Measurements from ENCODE around the gene CKAP5. TPM values are rescaled to one million over a fixed set of nuclear protein-coding genes. Genes with fewer than 3 reads are reported as not detected.

CKAP5 gene
- total and polyA plus RNA-seq, 9 donors = 43.7 to 72.1 (median 57.6) TPM

GRCh38 chr11:46856605-46857343, 10.7 kb upstream of the CKAP5 start:
- Histone ChIP-seq H3K36me3 (ENCODE audit: control insufficient read depth, insufficient read depth, low read length) (peaks cover 32% of the 10 kb centered on the region), H3K27me3 (ENCODE audit: control insufficient read depth, insufficient read depth, low read length) (no peaks in the 10 kb centered on the region), H3K27ac (ENCODE audit: low read length) (no peak overlapping the region), H3K4me3 (ENCODE audit: low read length) (no peak overlapping the region), H3K4me1 (ENCODE audit: control insufficient read depth, insufficient read depth, low read length) (no peaks in the 10 kb centered on the region), H3K9me3 (replicated peaks; ENCODE audit: control insufficient read depth, low read depth, low read length) (no peaks in the 10 kb centered on the region)
- peak; percentile 15 for DNase-seq
- no CpG with 5 or more reads among the region's 5 CpGs for WGBS (ENCODE audit: insufficient coverage)

- Histone ChIP-seq H3K4me3 (ENCODE audit: low read length) (no peak overlapping the region), H3K27ac (ENCODE audit: low read length) (no peak overlapping the region)
- WGBS (ENCODE audit: insufficient coverage) = 90% methylated on average over 2 of the region's 2 CpGs
Observed at GRCh38 chr11:46855863-46856262, 9.8 kb upstream of the CKAP5 start.

GRCh38 chr11:46855167-46855566, 9.1 kb upstream of the CKAP5 start:
- no peak for DNase-seq
- Histone ChIP-seq H3K27ac (ENCODE audit: low read length) (no peak overlapping the region), H3K36me3 (ENCODE audit: control insufficient read depth, insufficient read depth, low read length) (peaks cover 23% of the 10 kb centered on the region), H3K9me3 (replicated peaks; ENCODE audit: control insufficient read depth, low read depth, low read length) (no peaks in the 10 kb centered on the region), H3K4me3 (ENCODE audit: low read length) (no peak overlapping the region), H3K4me1 (ENCODE audit: control insufficient read depth, insufficient read depth, low read length) (no peaks in the 10 kb centered on the region), H3K27me3 (ENCODE audit: control insufficient read depth, insufficient read depth, low read length) (no peaks in the 10 kb centered on the region)
- WGBS (ENCODE audit: insufficient coverage) = 100% methylated on average over 1 of the region's 3 CpGs

More at GRCh38 chr11:46855863-46856262, 9.8 kb upstream of the CKAP5 start:
- Histone ChIP-seq H3K27me3 (ENCODE audit: control insufficient read depth, insufficient read depth, low read length) (no peaks in the 10 kb centered on the region), H3K9me3 (replicated peaks; ENCODE audit: control insufficient read depth, low read depth, low read length) (no peaks in the 10 kb centered on the region), H3K4me1 (ENCODE audit: control insufficient read depth, insufficient read depth, low read length) (no peaks in the 10 kb centered on the region), H3K36me3 (ENCODE audit: control insufficient read depth, insufficient read depth, low read length) (peaks cover 30% of the 10 kb centered on the region)
- DNase-seq = no peak

- WGBS (ENCODE audit: insufficient coverage) = 47% methylated on average over 4 of the region's 10 CpGs
- DNase-seq = no peak
- H3K27ac ChIP-seq (ENCODE audit: low read length) = no peak overlapping the region
- H3K36me3 ChIP-seq (ENCODE audit: control insufficient read depth, insufficient read depth, low read length) = no peaks in the 10 kb centered on the region
- no peaks in the 10 kb centered on the region for H3K27me3 ChIP-seq (ENCODE audit: control insufficient read depth, insufficient read depth, low read length)
- H3K9me3 ChIP-seq (replicated peaks; ENCODE audit: control insufficient read depth, low read depth, low read length) = no peaks in the 10 kb centered on the region
- H3K4me3 ChIP-seq (ENCODE audit: low read length) = no peak overlapping the region
- H3K4me1 ChIP-seq (ENCODE audit: control insufficient read depth, insufficient read depth, low read length) = no peaks in the 10 kb centered on the region
Observed at GRCh38 chr11:46850829-46851380, 4.8 kb upstream of the CKAP5 start.

- peaks cover 3% of the 10 kb centered on the region for H3K4me1 ChIP-seq (ENCODE audit: control insufficient read depth, insufficient read depth, low read length)
- WGBS (ENCODE audit: insufficient coverage) = 100% methylated on average over 1 of the region's 1 CpG
- no peak overlapping the region for H3K4me3 ChIP-seq (ENCODE audit: low read length)
- H3K27ac ChIP-seq (ENCODE audit: low read length) = no peak overlapping the region
- no peaks in the 10 kb centered on the region for H3K9me3 ChIP-seq (replicated peaks; ENCODE audit: control insufficient read depth, low read depth, low read length)
- DNase-seq = no peak
- no peaks in the 10 kb centered on the region for H3K27me3 ChIP-seq (ENCODE audit: control insufficient read depth, insufficient read depth, low read length)
- no peaks in the 10 kb centered on the region for H3K36me3 ChIP-seq (ENCODE audit: control insufficient read depth, insufficient read depth, low read length)
Observed at GRCh38 chr11:46849631-46850030, 3.6 kb upstream of the CKAP5 start.

GRCh38 chr11:46846510-46846830, 390 bp upstream of the CKAP5 start:
- peaks cover 4% of the 10 kb centered on the region for H3K36me3 ChIP-seq (ENCODE audit: control insufficient read depth, insufficient read depth, low read length)

GRCh38 chr11:46845440-46845739, 690 bp downstream of the CKAP5 start:
- Histone ChIP-seq H3K4me3 (ENCODE audit: low read length) (peak overlapping the region; percentile 76), H3K27ac (ENCODE audit: low read length) (peak overlapping the region; percentile 43)

More at GRCh38 chr11:46846510-46846830, 390 bp upstream of the CKAP5 start:
- Histone ChIP-seq H3K4me3 (ENCODE audit: low read length) (peak overlapping the region; percentile 76), H3K4me1 (ENCODE audit: control insufficient read depth, insufficient read depth, low read length) (peaks cover 5% of the 10 kb centered on the region), H3K27me3 (ENCODE audit: control insufficient read depth, insufficient read depth, low read length) (no peaks in the 10 kb centered on the region), H3K27ac (ENCODE audit: low read length) (no peak overlapping the region), H3K9me3 (replicated peaks; ENCODE audit: control insufficient read depth, low read depth, low read length) (no peaks in the 10 kb centered on the region)
- DNase-seq = no peak
- WGBS (ENCODE audit: insufficient coverage) = 0% methylated on average over 3 of the region's 6 CpGs

GRCh38 chr11:46840116-46840515, 6.0 kb downstream of the CKAP5 start:
- H3K9me3 ChIP-seq (replicated peaks; ENCODE audit: control insufficient read depth, low read depth, low read length) = no peaks in the 10 kb centered on the region
- H3K27ac ChIP-seq (ENCODE audit: low read length) = no peak overlapping the region
- no peak overlapping the region for H3K4me3 ChIP-seq (ENCODE audit: low read length)
- H3K4me1 ChIP-seq (ENCODE audit: control insufficient read depth, insufficient read depth, low read length) = peaks cover 4% of the 10 kb centered on the region
- no peak for DNase-seq
- peaks cover 4% of the 10 kb centered on the region for H3K36me3 ChIP-seq (ENCODE audit: control insufficient read depth, insufficient read depth, low read length)
- no peaks in the 10 kb centered on the region for H3K27me3 ChIP-seq (ENCODE audit: control insufficient read depth, insufficient read depth, low read length)

More at GRCh38 chr11:46845440-46845739, 690 bp downstream of the CKAP5 start:
- no peak for DNase-seq
- WGBS (ENCODE audit: insufficient coverage) = 0% methylated on average over 8 of the region's 12 CpGs
- H3K4me1 ChIP-seq (ENCODE audit: control insufficient read depth, insufficient read depth, low read length) = peaks cover 5% of the 10 kb centered on the region
- no peaks in the 10 kb centered on the region for H3K9me3 ChIP-seq (replicated peaks; ENCODE audit: control insufficient read depth, low read depth, low read length)
- peaks cover 4% of the 10 kb centered on the region for H3K36me3 ChIP-seq (ENCODE audit: control insufficient read depth, insufficient read depth, low read length)
- no peaks in the 10 kb centered on the region for H3K27me3 ChIP-seq (ENCODE audit: control insufficient read depth, insufficient read depth, low read length)

- no peaks in the 10 kb centered on the region for H3K27me3 ChIP-seq (ENCODE audit: control insufficient read depth, insufficient read depth, low read length)
- no peaks in the 10 kb centered on the region for H3K9me3 ChIP-seq (replicated peaks; ENCODE audit: control insufficient read depth, low read depth, low read length)
- WGBS (ENCODE audit: insufficient coverage) = 100% methylated on average over 1 of the region's 6 CpGs
- no peak for DNase-seq
- no peak overlapping the region for H3K27ac ChIP-seq (ENCODE audit: low read length)
- H3K36me3 ChIP-seq (ENCODE audit: control insufficient read depth, insufficient read depth, low read length) = peaks cover 4% of the 10 kb centered on the region
- H3K4me1 ChIP-seq (ENCODE audit: control insufficient read depth, insufficient read depth, low read length) = no peaks in the 10 kb centered on the region
- no peak overlapping the region for H3K4me3 ChIP-seq (ENCODE audit: low read length)
Observed at GRCh38 chr11:46838501-46838900, 7.6 kb downstream of the CKAP5 start.

GRCh38 chr11:46837860-46838259, 8.2 kb downstream of the CKAP5 start:
- Histone ChIP-seq H3K27ac (ENCODE audit: low read length) (no peak overlapping the region), H3K9me3 (replicated peaks; ENCODE audit: control insufficient read depth, low read depth, low read length) (no peaks in the 10 kb centered on the region), H3K36me3 (ENCODE audit: control insufficient read depth, insufficient read depth, low read length) (peaks cover under 1% of the 10 kb centered on the region), H3K27me3 (ENCODE audit: control insufficient read depth, insufficient read depth, low read length) (no peaks in the 10 kb centered on the region), H3K4me1 (ENCODE audit: control insufficient read depth, insufficient read depth, low read length) (no peaks in the 10 kb centered on the region), H3K4me3 (ENCODE audit: low read length) (no peak overlapping the region)
- no peak for DNase-seq

- Histone ChIP-seq H3K27ac (ENCODE audit: low read length) (no peak overlapping the region), H3K4me1 (ENCODE audit: control insufficient read depth, insufficient read depth, low read length) (no peaks in the 10 kb centered on the region), H3K36me3 (ENCODE audit: control insufficient read depth, insufficient read depth, low read length) (no peaks in the 10 kb centered on the region), H3K4me3 (ENCODE audit: low read length) (no peak overlapping the region), H3K27me3 (ENCODE audit: control insufficient read depth, insufficient read depth, low read length) (no peaks in the 10 kb centered on the region), H3K9me3 (replicated peaks; ENCODE audit: control insufficient read depth, low read depth, low read length) (no peaks in the 10 kb centered on the region)
- DNase-seq = no peak
Observed at GRCh38 chr11:46836870-46837269, 9.2 kb downstream of the CKAP5 start.

Data from muscle of leg (tissue), 11 donors.